Tibial nerve (tissue), 4 donors: ENCODE measurements around the gene INHA. TPM values are rescaled to one million over a fixed set of nuclear protein-coding genes. Genes with fewer than 3 reads are reported as not detected.
A peak's percentile ranks its signal among the peaks of the same experiment; 100 is the strongest.

Experiments used
- DNase-seq, 2 donors: peaks; one replicate each; pipeline ENCODE4 v3.0.0-alpha.2; 2019; ENCODE audit warnings: low spot score in 2 of 2
- H3K27ac ChIP-seq, 4 donors: fragments of 200-600 bp; sonication (generic) in 3 of 4; one replicate each; pipeline ENCODE4 v1.5.1; 2017 to 2019; ENCODE audit warnings: mild to moderate bottlenecking in 1 of 4
- H3K27me3 ChIP-seq, 2 donors: fragments of 200-600 bp; sonication (generic) in 1 of 2; one replicate each; pipeline versions ENCODE4 v1.5.1 to v1.6.0; 2017 to 2019
- H3K36me3 ChIP-seq, 3 donors: fragments of 200-600 bp; sonication (generic); one replicate each; pipeline ENCODE4 v1.5.1; 2018 to 2019
- H3K4me1 ChIP-seq, 4 donors: fragments of 200-600 bp; sonication (generic) in 3 of 4; one replicate each; pipeline ENCODE4 v1.5.1; 2017 to 2019
- H3K4me3 ChIP-seq, 4 donors: fragments of 200-600 bp; sonication (generic) in 3 of 4; one replicate each; pipeline ENCODE4 v1.5.1; 2017 to 2019; ENCODE audit warnings: mild to moderate bottlenecking in 1 of 4, moderate library complexity in 1 of 4
- H3K9me3 ChIP-seq, 4 donors: fragments of 200-600 bp; sonication (generic) in 3 of 4; one replicate each; pipeline ENCODE4 v1.5.1; 2017 to 2019
- EP300 ChIP-seq, 2 donors: sonication (generic); formaldehyde crosslinking; IDR thresholded peaks; one replicate each; pipeline ENCODE4 v1.6.1; 2017; ENCODE audit warnings: antibody characterized with exemption in 2 of 2, mild to moderate bottlenecking in 1 of 2
- POLR2A ChIP-seq, 2 donors: fragments of 450-650 bp; IDR thresholded peaks; one replicate each; pipeline ENCODE4 v1.6.1; 2017; ENCODE audit warnings: antibody characterized with exemption in 2 of 2, mild to moderate bottlenecking in 2 of 2, moderate library complexity in 2 of 2
- WGBS, 2 donors: methylation state at CpG; one replicate each; pipeline ENCODE4 v1.1.5; 2018; 5-methylcytosine and 5-hydroxymethylcytosine counted together
- total RNA-seq, 4 donors: library from RNA; depleted of rRNA; stranded (reverse); fragments of >200 nt; gene quantifications; one replicate each; pipeline ENCODE4 v1.1.0, GENCODE V29; 2016
- TF ChIP-seq, protein P1 (sequence below), 5 experiments: fragments of 200-600 bp in 3 of 5; fragments of 450-650 bp in 2 of 5; sonication (generic) in 3 of 5; IDR thresholded peaks; one replicate each; pipeline ENCODE4 v1.5.1; 2016 to 2019; ENCODE audit warnings: antibody characterized with exemption in 5 of 5, mild to moderate bottlenecking in 3 of 5, moderate library complexity in 2 of 5

INHA gene
- total RNA-seq, 4 donors from 2014 or later, result 1.1 to 1.4 TPM; not detected in 2

- Histone ChIP-seq H3K9me3 (no peaks in the 10 kb centered on the region), H3K27ac (peak overlapping the region in 1 of 4 donors; percentile 97)
- WGBS, 2 donors, result 85 to 87% methylated on average over 12 of the region's 12 CpGs
Observed at GRCh38 chr2:219540784-219541504, 31.2 kb upstream of the INHA start.

DNA sequence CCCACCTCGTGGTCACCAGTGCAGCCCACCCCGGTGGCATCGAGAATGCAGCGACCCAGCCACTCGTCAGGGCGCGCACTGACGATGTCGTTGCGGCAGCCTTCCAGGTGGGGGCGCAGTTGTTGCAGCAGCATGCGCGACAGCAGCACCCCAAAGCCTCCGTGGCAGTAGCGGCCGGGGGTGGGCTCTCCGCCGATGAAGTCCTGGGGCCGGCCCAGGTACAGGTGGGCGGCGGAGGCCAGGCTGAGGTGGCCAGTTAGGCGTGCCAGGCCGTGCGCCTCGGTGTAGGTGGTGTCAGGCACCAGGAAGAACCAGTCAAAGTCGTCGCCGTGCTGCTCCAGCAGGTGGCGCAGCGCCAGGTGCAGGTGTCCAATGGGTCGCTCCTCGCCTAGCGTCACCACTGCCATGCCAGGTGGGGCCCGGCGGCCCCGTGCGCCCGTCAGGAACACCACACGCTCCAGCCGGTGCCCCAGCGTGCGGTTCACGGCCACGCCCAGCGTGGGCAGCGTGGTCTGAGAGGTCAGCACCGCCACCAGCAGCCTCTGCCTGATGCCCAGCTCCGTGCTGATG is 30.4 kb upstream of the INHA start:
- H3K27ac ChIP-seq, result peak overlapping the region; percentile 41 to 97 (median 74)
- 10 to 22% methylated on average over 17 to 29 of the region's 48 CpGs for WGBS, 2 donors

More at GRCh38 chr2:219540784-219541504, 31.2 kb upstream of the INHA start:
- TF ChIP-seq EP300 (IDR thresholded peaks at IDR 0.05) (no peak), POLR2A (IDR thresholded peaks at IDR 0.05) (no peak)
- TF ChIP-seq, protein P1, sequence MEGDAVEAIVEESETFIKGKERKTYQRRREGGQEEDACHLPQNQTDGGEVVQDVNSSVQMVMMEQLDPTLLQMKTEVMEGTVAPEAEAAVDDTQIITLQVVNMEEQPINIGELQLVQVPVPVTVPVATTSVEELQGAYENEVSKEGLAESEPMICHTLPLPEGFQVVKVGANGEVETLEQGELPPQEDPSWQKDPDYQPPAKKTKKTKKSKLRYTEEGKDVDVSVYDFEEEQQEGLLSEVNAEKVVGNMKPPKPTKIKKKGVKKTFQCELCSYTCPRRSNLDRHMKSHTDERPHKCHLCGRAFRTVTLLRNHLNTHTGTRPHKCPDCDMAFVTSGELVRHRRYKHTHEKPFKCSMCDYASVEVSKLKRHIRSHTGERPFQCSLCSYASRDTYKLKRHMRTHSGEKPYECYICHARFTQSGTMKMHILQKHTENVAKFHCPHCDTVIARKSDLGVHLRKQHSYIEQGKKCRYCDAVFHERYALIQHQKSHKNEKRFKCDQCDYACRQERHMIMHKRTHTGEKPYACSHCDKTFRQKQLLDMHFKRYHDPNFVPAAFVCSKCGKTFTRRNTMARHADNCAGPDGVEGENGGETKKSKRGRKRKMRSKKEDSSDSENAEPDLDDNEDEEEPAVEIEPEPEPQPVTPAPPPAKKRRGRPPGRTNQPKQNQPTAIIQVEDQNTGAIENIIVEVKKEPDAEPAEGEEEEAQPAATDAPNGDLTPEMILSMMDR (IDR thresholded peaks at IDR 0.05), result no peak
- peaks cover 0 to 26% (median 0%) of the 10 kb centered on the region in 3 donors for H3K36me3 ChIP-seq
- no peak for DNase-seq
- H3K4me3 ChIP-seq, result no peak overlapping the region
- peaks cover 0 to 75% (median 41%) of the 10 kb centered on the region in 4 donors for H3K4me1 ChIP-seq
- no peaks in the 10 kb centered on the region for H3K27me3 ChIP-seq

GRCh38 chr2:219542931-219543595 is 29.0 kb upstream of the INHA start:
- peak overlapping the region; percentile 75 to 97 (median 88) for H3K27ac ChIP-seq
- H3K4me1 ChIP-seq, result peaks cover 0 to 59% (median 32%) of the 10 kb centered on the region in 4 donors
- 0 to 2% methylated on average over 5 to 45 of the region's 66 CpGs for WGBS, 2 donors
- DNase-seq, result no peak
- H3K36me3 ChIP-seq, result peaks cover 0 to 29% (median 0%) of the 10 kb centered on the region in 3 donors
- H3K9me3 ChIP-seq, result no peaks in the 10 kb centered on the region
- H3K4me3 ChIP-seq, result peak overlapping the region; percentile 37 to 90 (median 74)
- H3K27me3 ChIP-seq, result no peaks in the 10 kb centered on the region
- TF ChIP-seq, protein P1 (IDR thresholded peaks at IDR 0.05), result no peak
- TF ChIP-seq POLR2A (IDR thresholded peaks at IDR 0.05), result no peak
- TF ChIP-seq EP300 (IDR thresholded peaks at IDR 0.05), result no peak

More for the DNA sequence above, 30.4 kb upstream of the INHA start:
- Histone ChIP-seq H3K36me3 (peaks cover 0 to 26% (median 0%) of the 10 kb centered on the region in 3 donors), H3K27me3 (no peaks in the 10 kb centered on the region), H3K4me3 (peak overlapping the region in 3 of 4 donors; percentile 17 to 30 (median 25)), H3K4me1 (peaks cover 0 to 73% (median 41%) of the 10 kb centered on the region in 4 donors), H3K9me3 (no peaks in the 10 kb centered on the region)
- TF ChIP-seq, protein P1 (IDR thresholded peaks at IDR 0.05), result peak; percentile 82 to 98 (median 90)
- TF ChIP-seq EP300 (IDR thresholded peaks at IDR 0.05) (peak in 1 of 2 donors; percentile 11), POLR2A (IDR thresholded peaks at IDR 0.05) (no peak)
- DNase-seq, result peak; percentile 41 to 67

GRCh38 chr2:219543596-219544358 is 28.3 kb upstream of the INHA start, which contains the start of the genes CHPF and TMEM198:
CHPF (minus strand) TSS chr2:219543809; CDS start chr2:219543538, 271 bp downstream.
TMEM198 (plus strand) TSS chr2:219544028; CDS start chr2:219544728, 700 bp downstream.
- peak within 1 kb of the TSS; percentile 37 to 90 (median 74) for H3K4me3 ChIP-seq
- H3K27ac ChIP-seq, result peak within 1 kb of the TSS; percentile 75 to 97 (median 88)
- 0 to 1% methylated on average over 26 to 65 of the region's 75 CpGs for WGBS, 2 donors
- peak in 1 of 2 donors; percentile 83 for TF ChIP-seq POLR2A (IDR thresholded peaks at IDR 0.05)
- TF ChIP-seq EP300 (IDR thresholded peaks at IDR 0.05), result peak; percentile 92 to 97
- TF ChIP-seq, protein P1 (IDR thresholded peaks at IDR 0.05), result peak in 1 of 5 experiments; percentile 28
- peaks cover 0 to 29% (median 0%) of the 10 kb centered on the region in 3 donors for H3K36me3 ChIP-seq
- H3K4me1 ChIP-seq, result peaks cover 0 to 52% (median 27%) of the 10 kb centered on the region in 4 donors
- peak; percentile 96 to 97 for DNase-seq
- no peaks in the 10 kb centered on the region for H3K27me3 ChIP-seq
- no peaks in the 10 kb centered on the region for H3K9me3 ChIP-seq
